Activated effector memory CD4-positive, alpha-beta T cell treated with Interleukin-2 at 50 U/mL for 16 hours (primary cell): ENCODE data around the gene SPEF2.

Experiments
- DNase-seq: peaks from one replicate; pipeline ENCODE4 v3.0.0-alpha.2; 2020

SPEF2 gene

DNA sequence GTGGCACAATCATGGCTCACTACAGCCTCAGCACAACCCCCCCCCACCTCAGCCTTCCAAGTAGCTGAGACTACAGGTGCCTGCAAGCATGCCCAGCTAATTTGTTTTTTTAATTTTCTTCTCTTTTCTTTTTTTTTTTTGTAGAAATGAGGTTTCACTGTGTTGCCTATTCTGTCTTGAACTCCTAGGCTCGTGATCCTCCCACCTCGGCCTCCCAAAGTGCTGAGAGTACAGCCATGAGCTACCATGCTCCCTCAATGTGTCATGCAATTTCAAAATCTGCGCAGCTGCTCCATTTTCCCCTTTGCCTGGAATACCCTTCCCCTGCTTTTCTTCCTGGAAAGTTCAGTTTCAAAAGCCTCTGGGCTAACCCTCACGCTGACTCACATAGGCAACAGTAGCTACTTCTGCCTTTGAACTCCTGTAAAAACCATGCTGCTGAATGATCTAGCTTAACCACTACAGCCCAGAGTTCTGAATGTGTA lies 168.0 kb downstream of the SPEF2 start:
- DNase-seq: no peak

DNA sequence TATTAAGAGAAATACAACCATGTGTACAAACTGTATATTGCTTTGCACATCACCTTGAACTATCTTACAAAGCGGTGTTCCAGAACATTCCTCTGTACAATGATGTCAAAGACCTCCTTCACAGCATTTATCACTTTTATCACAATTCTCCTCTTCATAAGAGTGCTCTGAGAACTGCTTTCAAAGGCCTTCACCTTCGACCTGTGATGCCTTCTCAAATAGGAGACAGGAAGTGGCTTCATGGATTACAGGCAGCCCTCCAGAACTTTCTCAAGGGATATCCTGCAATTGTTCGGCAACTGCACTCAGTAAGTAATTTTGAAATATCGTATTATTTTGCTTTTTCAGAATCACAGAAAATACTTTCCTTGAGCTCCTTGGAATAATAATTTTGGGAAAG lies 171.1 kb downstream of the SPEF2 start:
- no peak for DNase-seq

DNA sequence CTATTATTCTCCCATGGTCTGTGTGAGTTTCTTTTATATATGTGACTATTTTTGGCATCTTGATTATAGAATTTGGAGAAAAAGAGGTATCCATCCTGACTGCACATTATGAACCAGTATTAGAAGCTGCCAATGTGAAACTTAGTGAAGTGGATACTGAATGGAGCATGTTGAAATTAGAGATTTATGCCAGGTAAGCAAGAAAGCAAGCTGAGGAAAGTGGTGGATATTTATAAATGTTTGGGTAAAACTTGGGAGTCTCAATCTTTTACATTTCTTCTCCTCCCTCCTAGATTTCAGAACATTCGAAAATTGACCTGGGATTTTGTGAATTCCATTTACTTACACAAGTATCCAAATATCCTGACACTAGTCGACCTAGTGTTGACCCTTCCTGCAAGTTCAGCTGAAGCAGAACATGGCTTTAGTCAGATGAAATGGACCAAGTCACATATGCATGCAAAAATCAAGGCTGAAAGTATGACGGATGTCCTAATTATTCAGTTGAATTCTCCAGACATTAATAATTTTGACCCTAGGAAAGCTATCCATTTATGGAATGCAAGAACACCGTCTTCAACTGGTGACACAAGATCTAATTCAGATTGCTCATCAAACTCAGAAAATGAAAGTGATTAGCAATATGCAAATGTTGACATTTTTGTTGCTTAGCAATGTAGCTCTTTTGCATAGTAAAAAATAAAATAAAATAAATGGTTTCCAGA lies 172.2 kb downstream of the SPEF2 start:
- no peak for DNase-seq

DNA sequence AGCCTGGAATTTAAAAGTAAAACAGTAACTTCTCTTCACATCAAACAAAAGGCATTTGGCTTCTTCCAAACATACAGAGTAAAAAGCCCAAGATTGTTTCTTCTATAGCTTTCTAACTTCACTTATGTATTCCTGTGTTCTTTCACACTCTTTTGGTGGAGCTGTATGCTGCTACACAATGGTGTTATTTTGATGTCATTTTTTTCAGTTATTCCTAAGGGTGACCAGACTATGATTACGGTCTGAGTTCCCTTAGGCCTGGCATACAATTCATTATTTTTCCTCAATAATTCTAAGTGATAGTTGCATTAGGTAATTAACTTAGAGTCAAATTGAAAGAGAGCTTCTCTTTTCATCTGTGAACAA lies 172.8 kb downstream of the SPEF2 start:
- DNase-seq: no peak

DNA sequence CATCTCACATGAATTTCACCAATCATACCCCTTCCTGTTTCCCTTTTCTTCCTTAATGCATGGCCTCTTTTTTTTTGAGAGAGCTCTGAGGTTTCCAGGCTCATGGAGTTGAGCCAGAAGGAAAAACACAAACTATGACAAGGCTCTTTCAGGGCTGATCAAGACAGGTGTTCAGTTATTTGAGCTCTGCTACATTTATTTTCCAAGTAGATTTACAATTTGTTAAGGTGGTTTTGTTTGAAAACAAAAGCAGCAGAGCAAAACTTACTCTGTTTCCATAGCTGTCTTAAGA lies 176.6 kb downstream of the SPEF2 start:
- DNase-seq: no peak

DNA sequence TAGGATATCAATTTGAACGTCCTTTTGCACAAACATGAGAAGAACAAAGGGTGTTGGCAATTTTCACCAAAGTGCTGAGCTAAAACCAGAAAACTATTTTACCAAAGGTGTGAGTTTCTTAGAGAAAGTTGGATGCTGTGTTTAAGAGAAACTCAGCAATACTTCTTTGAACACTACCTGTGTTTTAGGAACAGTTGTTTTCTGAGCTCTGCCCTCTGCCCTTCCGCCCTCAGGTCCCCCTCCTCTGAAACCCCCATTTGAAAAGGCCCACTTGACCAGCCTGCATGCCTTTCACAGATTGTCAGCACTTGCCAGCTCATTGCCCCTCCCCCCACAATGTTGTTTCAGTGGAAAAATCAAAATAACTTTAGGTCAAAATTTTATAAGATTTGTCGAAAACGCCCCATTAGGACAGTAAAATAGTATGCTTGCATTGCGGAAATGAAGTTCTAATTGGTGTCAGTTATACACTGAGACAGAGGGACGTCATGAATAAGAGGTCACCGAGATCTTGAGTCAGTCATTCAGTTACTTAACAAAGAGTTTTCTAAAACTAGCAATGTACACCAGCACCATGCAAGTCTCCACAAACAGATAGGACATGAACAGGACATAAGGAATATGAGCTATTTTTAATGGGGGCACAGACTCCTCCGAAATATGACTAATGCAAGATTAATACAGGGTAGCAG lies 177.2 kb downstream of the SPEF2 start:
- DNase-seq: no peak

DNA sequence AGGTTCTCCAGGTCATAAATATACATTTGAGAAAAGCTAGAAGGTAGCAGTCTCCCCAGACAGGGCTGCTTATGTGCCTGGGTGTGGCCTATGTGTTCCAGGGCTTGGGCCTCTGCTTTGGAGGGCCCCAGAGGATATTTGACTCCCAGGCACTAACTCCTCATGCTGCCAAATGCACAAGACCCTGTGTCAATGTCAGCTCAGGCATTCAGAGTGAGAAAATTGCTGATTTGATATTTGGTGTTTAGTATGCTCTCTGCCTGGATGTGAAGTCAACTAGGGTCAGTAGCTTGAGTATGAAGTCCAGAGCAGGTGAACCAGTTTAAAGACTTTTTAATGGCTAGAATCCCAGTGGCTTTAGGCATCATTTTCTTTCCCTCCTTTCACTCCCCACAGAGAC lies 181.5 kb downstream of the SPEF2 start:
- no peak for DNase-seq

DNA sequence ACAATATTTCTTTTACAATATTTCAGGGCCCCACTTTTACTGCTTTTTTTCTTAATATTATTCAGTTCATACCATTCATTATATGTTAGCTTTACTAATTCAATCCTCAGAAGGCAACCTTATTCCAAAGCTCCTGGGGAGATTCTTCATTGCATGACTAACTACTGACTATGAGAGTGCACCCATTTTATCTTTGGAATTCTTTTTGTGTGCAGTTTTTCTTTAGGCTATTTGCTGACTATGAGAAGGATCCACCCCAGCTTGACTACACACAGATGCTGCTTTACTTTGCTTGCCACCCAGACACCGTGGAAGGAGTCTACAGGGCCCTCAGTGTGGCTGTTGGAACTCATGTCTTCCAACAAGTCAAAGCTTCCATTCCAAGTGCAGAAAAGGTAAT lies 182.1 kb downstream of the SPEF2 start:
- DNase-seq: no peak

GRCh38 chr5:35803191-35803651 lies 185.6 kb downstream of the SPEF2 start:
- DNase-seq: no peak

- no peak for DNase-seq
Measured at GRCh38 chr5:35804201-35804653, 186.6 kb downstream of the SPEF2 start.

GRCh38 chr5:35804841-35805240 lies 187.2 kb downstream of the SPEF2 start:
- no peak for DNase-seq

GRCh38 chr5:35810601-35811000 lies 192.9 kb downstream of the SPEF2 start:
- no peak for DNase-seq

- no peak for DNase-seq
Measured at GRCh38 chr5:35811108-35811741, 193.6 kb downstream of the SPEF2 start.

DNA sequence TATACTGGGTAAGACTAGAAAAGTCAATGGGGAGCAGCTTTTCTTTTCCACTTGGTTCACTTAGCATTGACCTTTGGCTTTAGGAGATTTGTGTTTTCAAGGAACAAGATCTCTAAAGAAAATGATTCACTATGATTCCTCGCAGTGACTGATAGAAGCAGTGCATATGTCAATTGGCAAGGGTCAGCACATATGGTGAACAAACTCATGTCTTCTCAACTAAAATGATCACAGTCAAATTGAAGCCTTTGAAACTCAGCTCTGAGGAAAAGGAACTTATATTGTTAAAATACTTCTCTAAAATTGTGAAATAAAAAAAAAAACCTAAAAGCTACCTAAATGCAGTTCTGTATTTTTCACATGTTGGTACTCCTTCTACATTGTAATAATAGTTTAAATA lies 195.9 kb downstream of the SPEF2 start:
- DNase-seq: no peak

DNA sequence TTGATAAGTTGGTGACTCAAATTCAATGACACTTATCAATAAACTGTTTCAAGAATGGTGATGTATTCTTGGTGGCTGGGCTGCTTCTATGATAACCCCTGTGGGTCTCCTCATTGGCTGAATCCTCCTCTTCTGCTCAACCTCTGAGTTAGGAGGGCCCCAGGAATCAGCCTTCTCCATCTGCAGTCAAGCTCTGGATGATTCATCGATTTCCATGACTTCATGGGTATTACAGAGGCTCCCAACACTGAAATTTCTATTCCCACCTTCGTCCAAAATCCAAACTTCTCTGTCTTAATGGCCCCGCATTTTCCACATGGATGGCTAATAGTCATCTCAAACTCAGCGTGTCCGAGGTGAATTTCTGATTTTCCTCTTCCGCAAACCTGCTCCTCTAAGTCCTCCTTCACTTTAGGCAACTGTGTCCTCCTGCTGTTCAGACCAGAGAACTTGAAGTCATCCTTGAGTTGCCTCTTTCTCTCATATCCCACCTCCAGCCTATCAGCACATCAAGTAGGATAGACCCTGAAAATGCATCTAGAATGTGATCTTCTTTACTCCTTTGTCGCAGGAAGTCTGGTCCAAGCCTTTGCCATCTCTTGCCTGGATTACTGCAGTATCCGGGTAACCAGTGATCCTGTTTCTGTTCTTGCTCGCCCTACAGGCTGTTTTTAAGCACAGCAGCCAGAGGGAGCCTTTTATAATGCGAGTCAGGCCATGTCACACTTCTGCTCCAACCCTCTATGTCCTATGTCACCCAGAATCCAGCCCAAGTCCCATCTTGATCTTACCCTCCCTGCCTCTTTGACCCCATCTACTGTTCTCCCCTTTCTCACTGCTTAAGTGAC lies 197.7 kb downstream of the SPEF2 start:
- no peak for DNase-seq

DNA sequence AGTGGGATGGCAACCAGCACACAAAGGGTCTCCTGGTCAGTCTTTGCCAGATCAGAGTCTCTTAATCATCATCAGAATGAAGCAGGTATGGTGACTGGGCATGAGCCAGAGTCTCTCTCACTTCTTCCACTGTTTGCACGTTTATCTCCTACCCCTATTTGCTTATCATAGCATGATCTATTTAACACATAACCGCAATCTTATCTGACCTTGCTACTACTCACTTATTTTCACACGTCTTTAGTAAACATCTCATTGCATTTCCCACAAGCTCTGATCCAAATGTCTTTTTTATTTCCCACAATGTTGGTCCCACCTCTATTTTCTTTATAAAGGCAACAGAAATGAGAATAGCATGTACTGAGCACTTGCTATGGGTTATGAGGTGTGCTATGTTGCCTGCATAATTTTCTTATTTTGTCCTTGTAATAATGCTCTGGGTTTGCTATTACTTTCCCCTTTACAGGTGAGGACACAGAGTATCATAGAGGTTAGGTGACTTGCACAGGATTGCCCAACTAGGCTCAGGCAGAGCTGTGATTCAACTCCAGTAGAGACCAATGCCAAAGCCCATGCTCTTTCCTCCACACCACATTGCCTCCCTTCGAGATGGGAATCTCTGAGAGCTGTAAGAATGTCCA lies 199.3 kb downstream of the SPEF2 start:
- no peak for DNase-seq

GRCh38 chr5:35819026-35819425 lies 201.4 kb downstream of the SPEF2 start:
- no peak for DNase-seq

- no peak for DNase-seq
Measured at GRCh38 chr5:35819668-35820067, 202.0 kb downstream of the SPEF2 start.

DNA sequence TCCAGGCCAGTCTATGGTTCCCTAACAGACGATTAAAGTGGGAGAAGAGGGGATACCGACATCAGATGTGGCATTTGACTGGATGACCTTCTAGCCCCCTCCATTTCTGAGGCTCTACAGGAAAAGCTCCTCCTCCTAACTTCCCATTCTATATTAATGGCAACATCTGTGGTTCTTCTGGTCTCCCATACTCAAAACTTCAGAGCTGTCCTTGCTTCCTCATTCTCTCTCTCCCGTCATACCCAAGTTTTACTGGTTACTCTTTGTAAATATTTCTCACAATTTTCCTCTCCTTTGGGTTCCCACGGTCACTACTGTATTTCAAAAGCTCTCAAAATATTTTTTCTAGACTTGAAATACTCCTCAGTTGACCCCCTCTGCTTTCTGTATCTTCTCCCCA lies 203.1 kb downstream of the SPEF2 start:
- DNase-seq: no peak

- DNase-seq: no peak
Measured at GRCh38 chr5:35821513-35821912, 203.8 kb downstream of the SPEF2 start.

GRCh38 chr5:35822511-35822910 lies 204.8 kb downstream of the SPEF2 start:
- DNase-seq: peak; percentile 51

DNA sequence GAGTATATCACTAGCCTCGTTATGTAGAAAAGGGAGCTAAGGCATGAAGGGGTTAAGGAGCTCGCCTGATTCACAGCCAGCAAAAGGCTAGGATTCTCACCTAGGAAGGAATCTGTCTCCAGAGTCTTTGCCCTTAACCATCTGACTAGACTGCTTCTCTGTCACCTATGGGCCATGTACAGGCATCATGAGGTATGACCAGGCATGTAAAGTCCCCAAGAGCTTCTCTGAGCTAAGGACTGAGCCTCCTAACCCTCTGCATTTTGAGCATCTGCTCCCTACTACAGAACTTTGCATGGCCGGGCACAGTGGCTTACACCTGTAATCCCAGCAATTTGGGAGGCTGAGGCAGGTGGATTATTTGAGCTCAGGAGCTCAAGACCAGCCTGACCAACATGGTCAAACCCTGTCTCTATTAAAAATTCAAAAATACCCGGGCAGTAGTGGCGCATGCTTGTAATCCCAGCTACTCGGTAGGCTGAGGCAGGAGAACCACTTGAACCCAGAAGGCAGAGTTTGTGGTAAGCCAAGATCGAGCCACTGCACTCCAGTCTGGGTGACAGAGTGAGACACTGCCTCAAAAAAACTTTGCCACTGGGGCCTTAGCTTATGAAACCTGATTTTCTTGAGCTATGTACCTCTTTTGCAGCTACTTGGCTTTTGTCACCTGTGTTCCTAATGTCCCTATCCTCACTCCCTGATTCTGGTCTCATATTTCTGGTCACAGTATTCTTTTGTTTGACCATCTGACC lies 205.9 kb downstream of the SPEF2 start:
- DNase-seq: no peak
